Activated CD4-positive, alpha-beta T cell treated with anti-CD3 and anti-CD28 coated beads, Interleukin-2, amount 50 U/mL, for 24 hours (primary cell): Measurements from ENCODE around the gene NRBF2.
A peak's percentile ranks its signal among the peaks of the same experiment; 100 is the strongest.

Source experiments
- DNase-seq, 2 donors: peaks; one replicate each; pipeline ENCODE4 v3.0.0-alpha.2; 2020; ENCODE audit warnings: low read depth in 1 of 2, low spot score in 1 of 2

Gene NRBF2

GRCh38 chr10:63157845-63158624 is 24.9 kb downstream of the NRBF2 start:
- DNase-seq, result peak in 1 of 2 donors; percentile 64

- DNase-seq, result no peak
These were observed 28.5 kb downstream of the NRBF2 start for GRCh38 chr10:63161592-63161991.

- DNase-seq, result no peak
These were observed 31.1 kb downstream of the NRBF2 start for GRCh38 chr10:63164166-63164623.

- no peak for DNase-seq
These were observed 32.1 kb downstream of the NRBF2 start for GRCh38 chr10:63165249-63165648.

- peak in 1 of 2 donors; percentile 41 for DNase-seq
These were observed 33.7 kb downstream of the NRBF2 start for GRCh38 chr10:63166742-63167258.

GRCh38 chr10:63168821-63169462 is 35.8 kb downstream of the NRBF2 start:
- DNase-seq, result no peak

GRCh38 chr10:63169624-63170023 is 36.5 kb downstream of the NRBF2 start:
- DNase-seq, result no peak

GRCh38 chr10:63171255-63171855 is 38.2 kb downstream of the NRBF2 start:
- DNase-seq, result no peak

- no peak for DNase-seq
These were observed 38.8 kb downstream of the NRBF2 start for GRCh38 chr10:63171926-63172325.

- peak in 1 of 2 donors; percentile 5 for DNase-seq
These were observed 40.5 kb downstream of the NRBF2 start for GRCh38 chr10:63173468-63174232.

GRCh38 chr10:63175534-63175933 is 42.4 kb downstream of the NRBF2 start:
- DNase-seq, result no peak

- no peak for DNase-seq
These were observed 59.7 kb downstream of the NRBF2 start for GRCh38 chr10:63192826-63193225.

GRCh38 chr10:63197344-63198092 is 64.4 kb downstream of the NRBF2 start:
- no peak for DNase-seq

- DNase-seq, result no peak
These were observed 66.6 kb downstream of the NRBF2 start for GRCh38 chr10:63199716-63200115.

- no peak for DNase-seq
These were observed 67.3 kb downstream of the NRBF2 start for GRCh38 chr10:63200431-63200830.

- no peak for DNase-seq
These were observed 68.0 kb downstream of the NRBF2 start for GRCh38 chr10:63201118-63201517.
